ENCODE data around the gene RPS6KA1. TPM values are rescaled to one million over a fixed set of nuclear protein-coding genes. Genes with fewer than 3 reads are reported as not detected.
A peak's percentile ranks its signal among the peaks of the same experiment; 100 is the strongest.

Gene RPS6KA1
- total and polyA plus RNA-seq, 2 of the 4 experiments (the other 2 are of a cell fraction) = 3.6 to 6.3 TPM

GRCh38 chr1:26556111-26556510 lies 26.6 kb downstream of the RPS6KA1 start:
- ATAC-seq (ENCODE audit: low read depth) = no peak
- no peak for TF ChIP-seq SMC3 (IDR thresholded peaks at IDR 0.05; ENCODE audit: low read depth, low read length)
- no peak for TF ChIP-seq CHD1 (IDR thresholded peaks at IDR 0.05; ENCODE audit: low read depth, low read length)
- no peak for TF ChIP-seq POLR2A (IDR thresholded peaks at IDR 0.05; ENCODE audit: low read depth, low read length)

More at GRCh38 chr1:26556111-26556510, 26.6 kb downstream of the RPS6KA1 start:
- Histone ChIP-seq H3K18ac (ENCODE audit: low read depth, low read length) (no peak overlapping the region), H2AK5ac (ENCODE audit: low read depth, low read length) (peak overlapping the region; percentile 8; the same call in 1 of the 2 replicates), H4K8ac (ENCODE audit: low read depth in 2 of 2, low read length in 2 of 2) (no peak overlapping the region), H2BK20ac (ENCODE audit: low read depth, low read length) (no peak overlapping the region), H2AFZ (replicated peaks; ENCODE audit: low read length, poor library complexity) (no peak overlapping the region), H3K4me3 (ENCODE audit: insufficient read depth, low read depth, low read length) (no peak overlapping the region), H3K27ac (ENCODE audit: insufficient read depth, low read length) (no peak overlapping the region), H3K9me3 (ENCODE audit: control insufficient read depth, insufficient read depth, low read length) (no peaks in the 10 kb centered on the region), H2BK15ac (ENCODE audit: low read depth, low read length) (no peak overlapping the region), H3K23ac (ENCODE audit: low read depth, low read length) (no peak overlapping the region), H3K9ac (ENCODE audit: low read depth, low read length) (no peak overlapping the region), H4K20me1 (ENCODE audit: insufficient read depth, low read length) (no peaks in the 10 kb centered on the region), H3K4me2 (ENCODE audit: low read depth, low read length) (no peak overlapping the region), H3K36me3 (ENCODE audit: control insufficient read depth, insufficient read depth, low read length) (no peaks in the 10 kb centered on the region), H3K9me1 (ENCODE audit: insufficient read depth, low read length) (no peaks in the 10 kb centered on the region; the same call in 1 of the 2 replicates), H2BK5ac (ENCODE audit: low read depth, low read length, poor library complexity, severe bottlenecking) (no peak overlapping the region), H3K4me1 (ENCODE audit: control insufficient read depth, insufficient read depth, low read length) (no peaks in the 10 kb centered on the region), H3K4ac (ENCODE audit: low read depth, low read length) (no peak overlapping the region), H4K5ac (ENCODE audit: low read depth, low read length) (no peak overlapping the region), H3K56ac (ENCODE audit: extremely low read depth, insufficient read depth, low read length) (no peak overlapping the region), H3K27me3 (ENCODE audit: control insufficient read depth, insufficient read depth, low read length) (no peaks in the 10 kb centered on the region), H2AK9ac (replicated peaks; ENCODE audit: low read depth, low read length, poor library complexity) (no peak overlapping the region), H3K79me1 (ENCODE audit: low read depth in 1 of 2, low read length in 2 of 2) (no peaks in the 10 kb centered on the region), H3K14ac (replicated peaks; ENCODE audit: low read depth, low read length) (no peak overlapping the region), H4K91ac (ENCODE audit: insufficient read depth, low read depth, low read length) (no peak overlapping the region), H2BK120ac (ENCODE audit: low read depth, low read length) (no peak overlapping the region)
- ChIA-PET POLR2A (ENCODE audit: unreplicated experiment) (no interaction called here), CTCF (no interaction called here)
- dilution Hi-C loops (cut with HindIII; ENCODE audit: low sequenced_read_pairs, unreplicated experiment) (no loop called here), intact Hi-C loops (cut with micrococcal nuclease) (no loop called here), in situ Hi-C loops (cut with MboI; ENCODE audit: low sequenced_read_pairs) (no loop called here)
- no TSS peak for BruUV-seq (replicated peaks)
- no CpG with 5 or more reads among the region's 2 CpGs for WGBS, 2 experiments (ENCODE audit: extremely low coverage in 2 of 2, insufficient read length in 1 of 2)
- no peak for DNase-seq
